HPDE6-E6E7 (cell line): Measurements from ENCODE around the gene TTC19.
"Not testable (repeated sequence)": the region's sequence is repeated elsewhere in the genome, so short reads cannot be mapped to it uniquely, and the experiment has no call there.

Experiments
- DNase-seq: peaks from one replicate; pipeline ENCODE4 v3.0.0; 2011; ENCODE audit warnings: missing footprints; ENCODE audit errors: extremely low spot score

TTC19 gene

GRCh38 chr17:15973016-15973415, 26.6 kb upstream of the TTC19 start:
- DNase-seq: no peak

- DNase-seq: no peak
Measured at GRCh38 chr17:15973834-15974233, 25.8 kb upstream of the TTC19 start.

GRCh38 chr17:15977894-15978293, 21.7 kb upstream of the TTC19 start:
- no peak for DNase-seq

GRCh38 chr17:15978606-15979005, 21.0 kb upstream of the TTC19 start:
- DNase-seq: no peak

GRCh38 chr17:15979013-15979412, 20.6 kb upstream of the TTC19 start:
- DNase-seq: not testable (repeated sequence)

GRCh38 chr17:15981208-15981607, 18.4 kb upstream of the TTC19 start:
- DNase-seq: no peak

- DNase-seq: no peak
Measured at GRCh38 chr17:15981646-15982580, 17.7 kb upstream of the TTC19 start.

GRCh38 chr17:15996322-15996721, 3.3 kb upstream of the TTC19 start:
- DNase-seq: no peak

- no peak for DNase-seq
Measured at GRCh38 chr17:15998031-15998562, 1.5 kb upstream of the TTC19 start.

GRCh38 chr17:15999974-16000827, 577 bp downstream of the TTC19 start:
- peak; percentile 26 for DNase-seq

GRCh38 chr17:16001226-16001897, 1.7 kb downstream of the TTC19 start:
- no peak for DNase-seq

GRCh38 chr17:16002708-16003260, 3.2 kb downstream of the TTC19 start:
- DNase-seq: no peak

GRCh38 chr17:16003841-16004240, 4.2 kb downstream of the TTC19 start:
- no peak for DNase-seq

- no peak for DNase-seq
Measured at GRCh38 chr17:16005636-16006035, 6.0 kb downstream of the TTC19 start.

- DNase-seq: no peak
Measured at GRCh38 chr17:16007439-16007838, 7.8 kb downstream of the TTC19 start.

- DNase-seq: no peak
Measured at GRCh38 chr17:16013943-16014407, 14.4 kb downstream of the TTC19 start.

- no peak for DNase-seq
Measured at GRCh38 chr17:16019347-16019746, 19.7 kb downstream of the TTC19 start.

- DNase-seq: no peak
Measured at GRCh38 chr17:16023881-16024280, 24.3 kb downstream of the TTC19 start.

GRCh38 chr17:16025202-16025601, 25.6 kb downstream of the TTC19 start:
- DNase-seq: no peak

- no peak for DNase-seq
Measured at GRCh38 chr17:16026895-16027294, 27.3 kb downstream of the TTC19 start.
